Neutrophil (primary cell): ENCODE measurements around the gene HNRNPUL2.
"Not testable (repeated sequence)": the region's sequence is repeated elsewhere in the genome, so short reads cannot be mapped to it uniquely, and the experiment has no call there.

Experiments used
- H3K27ac ChIP-seq: fragments of 200-600 bp; sonication (generic); 2 replicates; pipeline ENCODE4 v1.5.1; 2016; ENCODE audit warnings: mild to moderate bottlenecking, moderate library complexity
- H3K27me3 ChIP-seq: fragments of 200-600 bp; sonication (generic); 2 replicates; pipeline ENCODE4 v1.6.0; 2016; ENCODE audit warnings: mild to moderate bottlenecking
- H3K36me3 ChIP-seq: fragments of 200-600 bp; sonication (generic); 2 replicates; pipeline ENCODE4 v1.5.1; 2017
- H3K4me1 ChIP-seq, 2 experiments: fragments of 200-600 bp in 1 of 2; sonication (generic) in 1 of 2; 1 replicate in 1 of 2; 2 replicates in 1 of 2; pipeline versions ENCODE4 v1.5.1 to v1.6.1; 2013 to 2016; ENCODE audit warnings: low read depth in 1 of 2, low read length in 1 of 2, mild to moderate bottlenecking in 1 of 2, moderate library complexity in 1 of 2; ENCODE audit not compliant: control insufficient read depth in 1 of 2, insufficient read depth in 1 of 2
- H3K4me3 ChIP-seq, 2 experiments: fragments of 200-600 bp in 1 of 2; sonication (generic) in 1 of 2; 1 replicate in 1 of 2; 2 replicates in 1 of 2; pipeline ENCODE4 v1.5.1; 2013 to 2016; ENCODE audit warnings: low read depth in 1 of 2, low read length in 1 of 2, mild to moderate bottlenecking in 1 of 2, moderate library complexity in 1 of 2
- H3K9me3 ChIP-seq: fragments of 200-600 bp; sonication (generic); 2 replicates; pipeline ENCODE4 v1.5.1; 2016
- CTCF ChIP-seq: fragments of 200-600 bp; sonication (generic); IDR thresholded peaks from 2 replicates; pipeline ENCODE4 v1.5.1; 2016; ENCODE audit warnings: antibody characterized with exemption

The HNRNPUL2 gene

GRCh38 chr11:62752177-62752785 lies 25.0 kb upstream of the HNRNPUL2 start:
- no peak overlapping the region for H3K4me3 ChIP-seq
- H3K27ac ChIP-seq = peak overlapping the region; percentile 91
- peaks cover 14 to 18% of the 10 kb centered on the region in 2 experiments for H3K4me1 ChIP-seq

GRCh38 chr11:62749931-62750330 lies 22.7 kb upstream of the HNRNPUL2 start:
- not testable (repeated sequence) for H3K36me3 ChIP-seq, H3K9me3 ChIP-seq, H3K27me3 ChIP-seq, H3K4me3 ChIP-seq, H3K27ac ChIP-seq
- H3K4me1 ChIP-seq = peaks cover 14 to 18% of the 10 kb centered on the region in 2 experiments

More at GRCh38 chr11:62752177-62752785, 25.0 kb upstream of the HNRNPUL2 start:
- no peaks in the 10 kb centered on the region for H3K27me3 ChIP-seq
- no peaks in the 10 kb centered on the region for H3K36me3 ChIP-seq
- no peaks in the 10 kb centered on the region for H3K9me3 ChIP-seq
- no peak for TF ChIP-seq CTCF

- Histone ChIP-seq H3K4me3 (no peak overlapping the region), H3K4me1 (no peaks in the 10 kb centered on the region), H3K27ac (no peak overlapping the region), H3K9me3 (no peaks in the 10 kb centered on the region), H3K27me3 (no peaks in the 10 kb centered on the region), H3K36me3 (no peaks in the 10 kb centered on the region)
- TF ChIP-seq CTCF = no peak
Measured at GRCh38 chr11:62747475-62748160, 20.4 kb upstream of the HNRNPUL2 start.

- Histone ChIP-seq H3K9me3 (no peaks in the 10 kb centered on the region), H3K27me3 (no peaks in the 10 kb centered on the region), H3K4me1 (no peaks in the 10 kb centered on the region), H3K27ac (no peak overlapping the region), H3K36me3 (peaks cover 80% of the 10 kb centered on the region), H3K4me3 (no peak overlapping the region)
- TF ChIP-seq CTCF = no peak
Measured at GRCh38 chr11:62737196-62737595, 9.9 kb upstream of the HNRNPUL2 start.

- peaks cover 46% of the 10 kb centered on the region for H3K36me3 ChIP-seq
- no peaks in the 10 kb centered on the region for H3K9me3 ChIP-seq
- H3K4me3 ChIP-seq = no peak overlapping the region
- TF ChIP-seq CTCF = no peak
- H3K27ac ChIP-seq = no peak overlapping the region
- peaks cover 18 to 19% of the 10 kb centered on the region in 2 experiments for H3K4me1 ChIP-seq
- H3K27me3 ChIP-seq = no peaks in the 10 kb centered on the region
Measured at GRCh38 chr11:62732830-62733229, 5.6 kb upstream of the HNRNPUL2 start.

GRCh38 chr11:62730076-62730475 lies 2.8 kb upstream of the HNRNPUL2 start:
- Histone ChIP-seq H3K36me3 (peaks cover 21% of the 10 kb centered on the region), H3K27ac (peak overlapping the region; percentile 98), H3K4me1 (peaks cover 31 to 34% of the 10 kb centered on the region in 2 experiments)
- H3K4me3 ChIP-seq, H3K27me3 ChIP-seq, H3K9me3 ChIP-seq: not testable (repeated sequence)
